H1 (cell line): ENCODE data around the gene FNDC1. TPM values are rescaled to one million over a fixed set of nuclear protein-coding genes. Genes with fewer than 3 reads are reported as not detected.

Experiments used
- CTCF ChIA-PET: fragments of 300-600 bp; sonication (Branson Sonifier 250); formaldehyde crosslinking; loops from one replicate; lab custom pipeline; 2021; ENCODE audit not compliant: partially characterized antibody; lab: Charles Lee
- POLR2A ChIA-PET: fragments of 300-600 bp; sonication (Branson Sonifier 250); formaldehyde crosslinking; loops from one replicate; lab custom pipeline; 2021; ENCODE audit warnings: inconsistent platforms; ENCODE audit not compliant: partially characterized antibody; lab: Charles Lee
- DNase-seq, 2 experiments: peaks; one replicate each; pipeline versions ENCODE4 v3.0.0 to v3.0.0-alpha.2; 2010 to 2022; ENCODE audit warnings: low spot score in 2 of 2, low read depth in 1 of 2, mixed read lengths in 1 of 2
- FAIRE-seq: peaks from 2 replicates; lab custom pipeline; 2011; peaks lifted over from hg19 to GRCh38; lab: Jason Lieb, UNC
- H2AFZ ChIP-seq: 2 replicates; pipeline ENCODE4 v1.8.1; 2012; ENCODE audit warnings: low read length, inconsistent platforms
- H2AK5ac ChIP-seq: 2 replicates; pipeline ENCODE4 v1.6.1; 2013; ENCODE audit warnings: low read depth, low read length
- H2BK120ac ChIP-seq: replicated peaks from 2 replicates; pipeline ENCODE3; 2013; ENCODE audit warnings: low read depth, low read length, inconsistent platforms
- H2BK12ac ChIP-seq: 2 replicates; pipeline ENCODE4 v1.6.1; 2013; ENCODE audit warnings: low read depth, low read length
- H2BK15ac ChIP-seq: 2 replicates; pipeline ENCODE4 v1.6.1; 2013; ENCODE audit warnings: low read length
- H2BK20ac ChIP-seq: 2 replicates; pipeline ENCODE4 v1.6.1; 2013; ENCODE audit warnings: low read length
- H2BK5ac ChIP-seq: 2 replicates; pipeline ENCODE4 v1.6.1; 2013; ENCODE audit warnings: low read depth, low read length
- H3K14ac ChIP-seq: 2 replicates; pipeline ENCODE4 v1.6.1; 2013; ENCODE audit warnings: inconsistent platforms; ENCODE audit not compliant: insufficient read length
- H3K18ac ChIP-seq: 2 replicates; pipeline ENCODE4 v1.6.1; 2013; ENCODE audit warnings: low read length; ENCODE audit errors: extremely low read depth
- H3K23ac ChIP-seq: 2 replicates; pipeline ENCODE4 v1.6.1; 2013; ENCODE audit warnings: inconsistent platforms; ENCODE audit not compliant: insufficient read length
- H3K23me2 ChIP-seq: 2 replicates; pipeline ENCODE4 v1.6.1; 2013; ENCODE audit warnings: low read depth, low read length
- H3K27ac ChIP-seq: 2 replicates; pipeline ENCODE4 v1.6.1; 2011; ENCODE audit warnings: low read depth, low read length, inconsistent platforms
- H3K27me3 ChIP-seq, 4 experiments: replicated peaks in 1 of 4; 1 replicate in 1 of 4; 2 replicates in 3 of 4; pipeline versions ENCODE4 v1.6.1 to v1.8.1; 2011 to 2013; ENCODE audit warnings: low read length in 3 of 4, mild to moderate bottlenecking in 3 of 4, inconsistent platforms in 2 of 4, mixed read lengths in 2 of 4, moderate library complexity in 1 of 4; ENCODE audit not compliant: control insufficient read depth in 3 of 4, insufficient read depth in 3 of 4; ENCODE audit errors: extremely low read depth in 1 of 4
- H3K36me3 ChIP-seq, 4 experiments: 2 replicates each; pipeline versions ENCODE4 v1.6.1 to v1.8.1; 2011 to 2013; ENCODE audit warnings: mild to moderate bottlenecking in 4 of 4, low read length in 3 of 4, moderate library complexity in 2 of 4, control low read depth in 1 of 4, inconsistent platforms in 1 of 4; ENCODE audit not compliant: insufficient read depth in 4 of 4, control insufficient read depth in 2 of 4
- H3K4ac ChIP-seq: replicated peaks from 2 replicates; pipeline ENCODE3; 2013; ENCODE audit warnings: low read length, low read depth, mixed read lengths, inconsistent platforms; ENCODE audit not compliant: insufficient read length
- H3K4me1 ChIP-seq, 4 experiments: replicated peaks in 1 of 4; 1 replicate in 1 of 4; 2 replicates in 3 of 4; pipeline versions ENCODE4 v1.6.1 to v1.8.1; 2011 to 2013; ENCODE audit warnings: low read length in 3 of 4, inconsistent platforms in 2 of 4, mixed read lengths in 1 of 4; ENCODE audit not compliant: insufficient read depth in 4 of 4, control insufficient read depth in 3 of 4
- H3K4me2 ChIP-seq, 2 experiments: 2 replicates each; pipeline versions ENCODE4 v1.6.1 to v1.8.1; 2011 to 2013; ENCODE audit warnings: low read depth in 2 of 2, low read length in 2 of 2, control low read depth in 1 of 2, inconsistent platforms in 1 of 2, mild to moderate bottlenecking in 1 of 2; ENCODE audit not compliant: insufficient read depth in 1 of 2
- H3K4me3 ChIP-seq, 4 experiments: fragments of 200-600, 300-600 bp in 1 of 4; sonication (generic), shearing (Covaris generic), sonication (Bioruptor Twin) in 1 of 4; 2 replicates each; pipeline versions ENCODE4 v1.5.1 to v1.8.1; 2011 to 2016; ENCODE audit warnings: low read length in 4 of 4, low read depth in 3 of 4, control low read depth in 2 of 4, inconsistent platforms in 2 of 4, mild to moderate bottlenecking in 2 of 4, mixed read lengths in 1 of 4, moderate library complexity in 1 of 4; ENCODE audit not compliant: insufficient read depth in 2 of 4; ENCODE audit errors: extremely low read depth in 1 of 4
- H3K56ac ChIP-seq: replicated peaks from 2 replicates; pipeline ENCODE3; 2013; ENCODE audit warnings: low read depth, mild to moderate bottlenecking, mixed read lengths, low read length, inconsistent platforms; ENCODE audit not compliant: insufficient read length
- H3K79me1 ChIP-seq: 2 replicates; pipeline ENCODE4 v1.6.1; 2013; ENCODE audit warnings: low read depth, low read length, control low read depth
- H3K79me2 ChIP-seq, 2 experiments: 2 replicates each; pipeline versions ENCODE4 v1.6.1 to v1.8.1; 2012 to 2013; ENCODE audit warnings: low read length in 2 of 2, mild to moderate bottlenecking in 2 of 2, inconsistent platforms in 1 of 2; ENCODE audit not compliant: insufficient read depth in 2 of 2, control insufficient read depth in 1 of 2
- H3K9ac ChIP-seq, 4 experiments: replicated peaks in 1 of 4; 1 replicate in 1 of 4; 2 replicates in 3 of 4; pipeline versions ENCODE4 v1.6.1 to v1.8.1; 2011 to 2013; ENCODE audit warnings: low read depth in 3 of 4, low read length in 3 of 4, control low read depth in 2 of 4, mild to moderate bottlenecking in 2 of 4, moderate library complexity in 2 of 4, inconsistent platforms in 1 of 4; ENCODE audit errors: extremely low read depth in 1 of 4
- H3K9me3 ChIP-seq, 2 experiments: 2 replicates each; pipeline versions ENCODE4 v1.6.1 to v1.8.1; 2012 to 2013; ENCODE audit warnings: mild to moderate bottlenecking in 2 of 2, moderate library complexity in 2 of 2, control low read depth in 1 of 2, inconsistent platforms in 1 of 2, low read depth in 1 of 2, low read length in 1 of 2, mixed read lengths in 1 of 2; ENCODE audit not compliant: insufficient read depth in 2 of 2
- H4K20me1 ChIP-seq, 2 experiments: replicated peaks in 1 of 2; 2 replicates each; pipeline versions ENCODE3 to v1.8.1; 2011 to 2013; ENCODE audit warnings: inconsistent platforms in 2 of 2, low read length in 2 of 2, mild to moderate bottlenecking in 1 of 2; ENCODE audit not compliant: insufficient read depth in 2 of 2, control insufficient read depth in 1 of 2
- H4K5ac ChIP-seq: 2 replicates; pipeline ENCODE4 v1.6.1; 2013; ENCODE audit warnings: low read length, low read depth, mixed read lengths, inconsistent platforms; ENCODE audit not compliant: insufficient read length
- H4K8ac ChIP-seq: 2 replicates; pipeline ENCODE4 v1.8.0; 2013; ENCODE audit warnings: mild to moderate bottlenecking, moderate library complexity, low read length, inconsistent platforms; ENCODE audit not compliant: insufficient read depth; ENCODE audit errors: extremely low read depth
- H4K91ac ChIP-seq: replicated peaks from 2 replicates; pipeline ENCODE3; 2013; ENCODE audit warnings: low read length, mixed read lengths, inconsistent platforms; ENCODE audit not compliant: insufficient read length
- CEBPB ChIP-seq: IDR thresholded peaks from 2 replicates; pipeline ENCODE4 v1.6.1; 2012; ENCODE audit warnings: low read depth, low read length
- GABPA ChIP-seq: IDR thresholded peaks from 2 replicates; pipeline ENCODE4 v1.6.1; 2011; ENCODE audit warnings: mild to moderate bottlenecking, low read length, moderate library complexity, borderline replicate concordance; ENCODE audit not compliant: insufficient read depth
- HDAC6 ChIP-seq: IDR thresholded peaks from one replicate; pipeline ENCODE4 v1.7.1; 2012; ENCODE audit warnings: low read depth, mild to moderate bottlenecking, inconsistent platforms, low read length, moderate library complexity
- KDM4A ChIP-seq: IDR thresholded peaks from one replicate; pipeline ENCODE4 v1.7.1; 2012; ENCODE audit warnings: low read depth, mild to moderate bottlenecking, moderate library complexity, low read length, inconsistent platforms; ENCODE audit not compliant: severe bottlenecking
- KDM5A ChIP-seq: fragments of 200-600 bp; IDR thresholded peaks from 2 replicates; pipeline ENCODE4 v1.7.1; 2012; ENCODE audit warnings: mild to moderate bottlenecking, low read length, inconsistent platforms, mixed read lengths
- SIRT6 ChIP-seq: IDR thresholded peaks from one replicate; pipeline ENCODE4 v1.7.1; 2012; ENCODE audit warnings: low read length, inconsistent platforms
- SIX5 ChIP-seq: IDR thresholded peaks from 2 replicates; pipeline ENCODE4 v1.6.1; 2011; ENCODE audit warnings: mild to moderate bottlenecking, low read depth, low read length
- SP2 ChIP-seq: IDR thresholded peaks from 2 replicates; pipeline ENCODE4 v1.6.1; 2012; ENCODE audit warnings: mild to moderate bottlenecking, low read length, inconsistent platforms
- TAF1 ChIP-seq: IDR thresholded peaks from 2 replicates; pipeline ENCODE4 v1.6.1; 2011; ENCODE audit warnings: mild to moderate bottlenecking, low read depth, low read length
- TCF12 ChIP-seq: IDR thresholded peaks from 2 replicates; pipeline ENCODE4 v1.6.1; 2011; ENCODE audit warnings: low read depth, mild to moderate bottlenecking, low read length
- WGBS, 2 experiments: shearing (Covaris generic) in 1 of 2; methylation state at CpG; one replicate each; pipeline versions ENCODE4 v1.1.6 to v1.1.7; 2013 to 2015; ENCODE audit warnings: low lambda C conversion rate in 2 of 2, mixed read lengths in 2 of 2, inconsistent platforms in 1 of 2, low coverage in 1 of 2, missing lambda C conversion rate in 1 of 2; ENCODE audit not compliant: insufficient replicate concordance in 2 of 2, insufficient coverage in 1 of 2, insufficient read length in 1 of 2; ENCODE audit errors: extremely low coverage in 1 of 2, missing lambda C conversion rate in 1 of 2; 5-methylcytosine and 5-hydroxymethylcytosine counted together
- polyA plus RNA-seq, 7 experiments: library from polyadenylated mRNA; depleted of rRNA in 3 of 7; stranded (reverse) in 5 of 7; unstranded in 2 of 7; fragments of >200 nt in 5 of 7; fragments of 200-250 nt in 2 of 7; gene quantifications; 1 replicate in 5 of 7; 2 replicates in 1 of 7; 4 replicates in 1 of 7; pipeline versions ENCODE4 v1.2.1 to v1.2.3, GENCODE V29; 2011 to 2013; ENCODE audit warnings: missing spikeins in 2 of 7, mixed read lengths in 2 of 7
- total RNA-seq: library from RNA; stranded (reverse); fragmentation: NEBNext Ultra II Directional; extraction: Animal tissue kit (Norgen Biotek cat#: 25700); gene quantifications from 2 replicates; pipeline ENCODE4 v1.2.1, GENCODE V29; 2021

Gene FNDC1
- total and polyA plus RNA-seq, 2 of the 8 experiments (the other 6 are each of a cell fraction or from before 2014, with no cell fraction given), result 0.06 to 0.30 TPM

- Histone ChIP-seq H3K23me2 (no peaks in the 10 kb centered on the region), H4K5ac (no peak overlapping the region), H3K36me3 (no peaks in the 10 kb centered on the region), H2AK5ac (no peak overlapping the region), H3K4me2 (no peak overlapping the region), H2BK5ac (no peak overlapping the region), H4K20me1 (no peaks in the 10 kb centered on the region), H3K4me1 (no peaks in the 10 kb centered on the region), H3K14ac (no peak overlapping the region), H3K79me2 (no peaks in the 10 kb centered on the region), H4K8ac (no peak overlapping the region), H3K18ac (no peak overlapping the region), H4K91ac (peak overlapping the region; percentile 60), H2BK15ac (no peak overlapping the region), H2AFZ (no peak overlapping the region; the same call in 1 of the 2 replicates), H3K4me3 (no peak overlapping the region), H3K9me3 (no peaks in the 10 kb centered on the region), H3K27me3 (no peaks in the 10 kb centered on the region; a peak in 1 of 7 replicates), H3K9ac (no peak overlapping the region), H3K23ac (no peak overlapping the region), H3K4ac (no peak overlapping the region), H3K27ac (no peak overlapping the region), H2BK12ac (no peak overlapping the region), H2BK20ac (no peak overlapping the region), H3K56ac (no peak overlapping the region), H3K79me1 (no peaks in the 10 kb centered on the region), H2BK120ac (no peak overlapping the region)
- DNase-seq, result no peak
- ChIA-PET POLR2A (no interaction called here), CTCF (interaction anchor here (0.6 to 3.1 kb wide), 6 partner anchors 10 to 118 kb away, joined by 3 to 23 read pairs (median 6); no protein-coding TSS in a partner anchor)
- WGBS, 2 experiments, result 92% methylated on average over 5 of the region's 5 CpGs; no CpG with 5 or more reads in 1 of the 2 experiments
- no peak for FAIRE-seq
- no peak for TF ChIP-seq TAF1
- TF ChIP-seq KDM5A, result no peak
- no peak for TF ChIP-seq GABPA
- TF ChIP-seq SP2, result no peak
- no peak for TF ChIP-seq SIX5
- no peak for TF ChIP-seq KDM4A
- TF ChIP-seq HDAC6, result no peak
- TF ChIP-seq SIRT6, result no peak
- no peak for TF ChIP-seq CEBPB
- no peak for TF ChIP-seq TCF12
These were observed 43.2 kb upstream of the FNDC1 start for GRCh38 chr6:159125951-159126352.
